Upper lobe of left lung (tissue), 4 donors: ENCODE results near the gene SEL1L.

Experiments
- CTCF ChIP-seq, 6 experiments: fragments of 450-650 bp in 4 of 6; fragments of 200-600 bp in 2 of 6; sonication (generic) in 2 of 6; IDR thresholded peaks; one replicate each; pipeline ENCODE4 v1.5.1; 2016 to 2019; ENCODE audit warnings: antibody characterized with exemption in 6 of 6
- POLR2A ChIP-seq, 4 donors: fragments of 450-650 bp; IDR thresholded peaks; one replicate each; pipeline ENCODE4 v1.5.1; 2016 to 2017; ENCODE audit warnings: antibody characterized with exemption in 4 of 4, mild to moderate bottlenecking in 2 of 4

GRCh38 chr14:81435391-81436295 is 98.0 kb downstream of the SEL1L start:
- TF ChIP-seq CTCF (IDR thresholded peaks at IDR 0.05), result peak in 1 of 6 experiments; percentile 9
- TF ChIP-seq POLR2A (IDR thresholded peaks at IDR 0.05), result no peak
